HepG2 (cell line): ENCODE measurements around the gene RIPOR1. TPM values are rescaled to one million over a fixed set of nuclear protein-coding genes. Genes with fewer than 3 reads are reported as not detected.

Source experiments
- CBFB ChIP-seq: sonication (generic); formaldehyde crosslinking; IDR thresholded peaks from 2 replicates; pipeline ENCODE4 v1.4.0; 2020; ENCODE audit warnings: missing genetic modification reagents
- CBX2 ChIP-seq, 2 experiments: fragments of 200-600 bp in 1 of 2; sonication (generic); formaldehyde crosslinking in 1 of 2; IDR thresholded peaks; 2 replicates each; pipeline versions ENCODE4 v1.7.0 to v1.8.1; 2018 to 2022; ENCODE audit warnings: low read depth in 2 of 2, low read length in 1 of 2, mild to moderate bottlenecking in 1 of 2, missing genetic modification reagents in 1 of 2
- EED ChIP-seq: sonication (generic); formaldehyde crosslinking; IDR thresholded peaks from 2 replicates; pipeline ENCODE4 v1.5.0; 2020; ENCODE audit warnings: mild to moderate bottlenecking, missing genetic modification reagents
- EP300 ChIP-seq, 3 experiments: sonication (generic) in 1 of 3; formaldehyde crosslinking in 1 of 3; IDR thresholded peaks; 2 replicates each; pipeline versions ENCODE4 v1.5.1 to v1.6.1; 2011 to 2020; ENCODE audit warnings: low read depth in 2 of 3, low read length in 2 of 3, borderline replicate concordance in 1 of 3, improper control_type of control experiment in 1 of 3, mild to moderate bottlenecking in 1 of 3, missing genetic modification reagents in 1 of 3, moderate library complexity in 1 of 3
- LCORL ChIP-seq, 2 experiments: fragments of 450-650 bp in 1 of 2; sonication (generic) in 1 of 2; formaldehyde crosslinking in 1 of 2; IDR thresholded peaks; 2 replicates each; pipeline versions ENCODE4 v1.5.0 to v1.6.1; 2017 to 2020; ENCODE audit warnings: antibody characterized with exemption in 1 of 2, missing genetic modification reagents in 1 of 2
- MAFF ChIP-seq: IDR thresholded peaks from 2 replicates; pipeline ENCODE4 v1.6.1; 2011; ENCODE audit warnings: low read depth, low read length, improper control_type of control experiment
- NR3C1 ChIP-seq: sonication (generic); formaldehyde crosslinking; IDR thresholded peaks from 2 replicates; pipeline ENCODE4 v1.4.0; 2020; ENCODE audit warnings: missing genetic modification reagents
- SNAPC2 ChIP-seq: sonication (generic); formaldehyde crosslinking; IDR thresholded peaks from 2 replicates; pipeline ENCODE4 v1.8.1; 2022; ENCODE audit warnings: mild to moderate bottlenecking, missing genetic modification reagents
- TOE1 ChIP-seq: sonication (generic); formaldehyde crosslinking; IDR thresholded peaks from 2 replicates; pipeline ENCODE4 v1.4.0; 2020; ENCODE audit warnings: mild to moderate bottlenecking, missing genetic modification reagents
- ZFP82 ChIP-seq: sonication (generic); formaldehyde crosslinking; IDR thresholded peaks from 2 replicates; pipeline ENCODE4 v1.5.1; 2020; ENCODE audit warnings: mild to moderate bottlenecking, missing genetic modification reagents, borderline replicate concordance
- ZNF343 ChIP-seq: sonication (generic); formaldehyde crosslinking; IDR thresholded peaks from 2 replicates; pipeline ENCODE4 v1.4.0; 2020; ENCODE audit warnings: mild to moderate bottlenecking, missing genetic modification reagents
- ZNF350 ChIP-seq: sonication (generic); formaldehyde crosslinking; IDR thresholded peaks from 2 replicates; pipeline ENCODE4 v1.4.0; 2020; ENCODE audit warnings: mild to moderate bottlenecking, low read depth, missing genetic modification reagents, borderline replicate concordance
- ZNF772 ChIP-seq: sonication (generic); formaldehyde crosslinking; IDR thresholded peaks from 2 replicates; pipeline ENCODE4 v1.5.0; 2020; ENCODE audit warnings: mild to moderate bottlenecking, missing genetic modification reagents
- ZSCAN29 ChIP-seq: sonication (generic); formaldehyde crosslinking; conservative IDR thresholded peaks from 2 replicates; pipeline ENCODE4 v1.4.0; 2020; ENCODE audit warnings: mild to moderate bottlenecking, missing genetic modification reagents
- polyA plus RNA-seq, 8 experiments: library from polyadenylated mRNA; depleted of rRNA in 3 of 8; stranded (reverse) in 7 of 8; unstranded in 1 of 8; fragments of >200 nt; fragmentation: Illumina TruSeq in 4 of 8; extraction: Trizol in 4 of 8; gene quantifications; 2 replicates each; pipeline versions ENCODE4 v1.2.1 to v1.2.3, GENCODE V29; 2011 to 2016; ENCODE audit warnings: low read depth in 4 of 8, missing spikeins in 1 of 8, mixed read lengths in 1 of 8; ENCODE audit not compliant: insufficient read depth in 1 of 8
- total RNA-seq, 5 experiments: library from RNA; depleted of rRNA; stranded (reverse); fragments of >200 nt; fragmentation: Illumina TruSeq; extraction: Trizol; gene quantifications; 2 replicates each; pipeline ENCODE4 v1.2.3, GENCODE V29; 2016; ENCODE audit warnings: low read depth in 1 of 5
- TF ChIP-seq, protein P1 (sequence below): sonication (generic); formaldehyde crosslinking; IDR thresholded peaks from 2 replicates; pipeline ENCODE4 v1.5.0; 2020; ENCODE audit warnings: mild to moderate bottlenecking, missing genetic modification reagents
- TF ChIP-seq, protein P2 (sequence below): sonication (generic); formaldehyde crosslinking; IDR thresholded peaks from 2 replicates; pipeline ENCODE4 v1.5.0; 2020; ENCODE audit warnings: missing genetic modification reagents
- TF ChIP-seq, protein P3 (sequence below): sonication (generic); formaldehyde crosslinking; conservative IDR thresholded peaks from 2 replicates; pipeline ENCODE4 v1.8.0; 2022; ENCODE audit warnings: mild to moderate bottlenecking, moderate library complexity, missing genetic modification reagents
- TF ChIP-seq, protein P4 (sequence below): IDR thresholded peaks from 2 replicates; pipeline ENCODE4 v1.6.1; 2016; ENCODE audit warnings: missing genetic modification reagents, missing compliant biosample characterization

RIPOR1 gene
- total and polyA plus RNA-seq, 2 of the 13 experiments (the other 11 are each of a cell fraction or from before 2014, with no cell fraction given): 4.6 to 8.1 TPM

DNA sequence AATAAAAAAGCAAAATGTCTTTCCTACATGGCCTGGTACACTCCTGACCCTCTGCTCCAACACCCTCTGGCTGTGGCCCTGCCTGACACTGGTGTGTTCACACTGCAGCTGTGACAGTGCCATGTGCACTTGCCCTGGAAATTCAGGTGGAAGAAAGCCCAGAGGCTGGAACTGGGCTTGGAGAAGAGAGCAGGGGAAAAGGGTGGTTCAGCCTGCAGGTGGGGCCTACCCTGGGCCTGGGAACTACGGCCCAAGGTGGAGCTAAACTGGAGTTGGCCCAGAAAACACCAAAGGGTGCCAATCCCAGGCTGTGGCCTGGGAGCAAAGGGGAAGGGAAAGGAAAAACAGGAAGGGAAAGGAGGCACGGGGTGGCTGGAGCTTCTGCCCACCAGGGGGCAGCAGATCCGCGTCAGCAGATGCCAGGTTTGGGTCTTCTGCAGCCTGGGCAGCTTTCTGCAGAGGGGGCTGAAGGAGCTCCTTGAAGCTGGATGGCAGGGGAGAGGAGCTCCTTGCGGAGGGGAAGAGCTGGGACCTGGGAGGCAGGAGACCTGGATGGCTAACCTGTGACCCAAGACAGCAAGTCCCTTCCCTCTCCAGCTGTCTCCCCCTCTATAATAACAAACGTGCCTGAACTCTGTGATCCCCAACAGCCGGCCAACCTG lies 18.3 kb downstream of the RIPOR1 start (continued):
- TF ChIP-seq LCORL (IDR thresholded peaks at IDR 0.05) (no peak), LCORL (CRISPR knock-in tag; IDR thresholded peaks at IDR 0.05) (no peak), TOE1 (CRISPR knock-in tag) (0 out of 2 replicates have a peak, but pooled peaks have one; percentile 22), EP300 (IDR thresholded peaks at IDR 0.05; ENCODE audit: low read depth in 2 of 2, low read length in 2 of 2) (no peak), EP300 (CRISPR knock-in tag; IDR thresholded peaks at IDR 0.05; ENCODE audit: borderline replicate concordance) (no peak), CBX2 (IDR thresholded peaks at IDR 0.05; ENCODE audit: low read depth, low read length) (no peak), CBX2 (CRISPR knock-in tag; IDR thresholded peaks at IDR 0.05; ENCODE audit: low read depth) (no peak), CBFB (CRISPR knock-in tag) (no peak), EED (CRISPR knock-in tag) (no peak), MAFF (peak; percentile 18; the same call in 1 of the 2 replicates), ZNF350 (CRISPR knock-in tag) (peak; percentile 51; the same call in 1 of the 2 replicates), ZFP82 (CRISPR knock-in tag) (no peak), ZNF772 (CRISPR knock-in tag) (no peak), ZNF343 (CRISPR knock-in tag) (no peak), SNAPC2 (no peak), ZSCAN29 (CRISPR knock-in tag) (no peak), NR3C1 (CRISPR knock-in tag) (no peak)
- TF ChIP-seq, protein P1, sequence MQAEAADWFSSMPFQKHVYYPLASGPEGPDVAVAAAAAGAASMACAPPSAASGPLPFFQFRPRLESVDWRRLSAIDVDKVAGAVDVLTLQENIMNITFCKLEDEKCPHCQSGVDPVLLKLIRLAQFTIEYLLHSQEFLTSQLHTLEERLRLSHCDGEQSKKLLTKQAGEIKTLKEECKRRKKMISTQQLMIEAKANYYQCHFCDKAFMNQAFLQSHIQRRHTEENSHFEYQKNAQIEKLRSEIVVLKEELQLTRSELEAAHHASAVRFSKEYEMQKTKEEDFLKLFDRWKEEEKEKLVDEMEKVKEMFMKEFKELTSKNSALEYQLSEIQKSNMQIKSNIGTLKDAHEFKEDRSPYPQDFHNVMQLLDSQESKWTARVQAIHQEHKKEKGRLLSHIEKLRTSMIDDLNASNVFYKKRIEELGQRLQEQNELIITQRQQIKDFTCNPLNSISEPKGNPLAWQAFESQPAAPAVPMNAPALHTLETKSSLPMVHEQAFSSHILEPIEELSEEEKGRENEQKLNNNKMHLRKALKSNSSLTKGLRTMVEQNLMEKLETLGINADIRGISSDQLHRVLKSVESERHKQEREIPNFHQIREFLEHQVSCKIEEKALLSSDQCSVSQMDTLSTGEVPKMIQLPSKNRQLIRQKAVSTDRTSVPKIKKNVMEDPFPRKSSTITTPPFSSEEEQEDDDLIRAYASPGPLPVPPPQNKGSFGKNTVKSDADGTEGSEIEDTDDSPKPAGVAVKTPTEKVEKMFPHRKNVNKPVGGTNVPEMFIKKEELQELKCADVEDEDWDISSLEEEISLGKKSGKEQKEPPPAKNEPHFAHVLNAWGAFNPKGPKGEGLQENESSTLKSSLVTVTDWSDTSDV (CRISPR knock-in tag): no peak
- TF ChIP-seq, protein P2, sequence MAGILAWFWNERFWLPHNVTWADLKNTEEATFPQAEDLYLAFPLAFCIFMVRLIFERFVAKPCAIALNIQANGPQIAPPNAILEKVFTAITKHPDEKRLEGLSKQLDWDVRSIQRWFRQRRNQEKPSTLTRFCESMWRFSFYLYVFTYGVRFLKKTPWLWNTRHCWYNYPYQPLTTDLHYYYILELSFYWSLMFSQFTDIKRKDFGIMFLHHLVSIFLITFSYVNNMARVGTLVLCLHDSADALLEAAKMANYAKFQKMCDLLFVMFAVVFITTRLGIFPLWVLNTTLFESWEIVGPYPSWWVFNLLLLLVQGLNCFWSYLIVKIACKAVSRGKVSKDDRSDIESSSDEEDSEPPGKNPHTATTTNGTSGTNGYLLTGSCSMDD (CRISPR knock-in tag): no peak
- TF ChIP-seq, protein P3, sequence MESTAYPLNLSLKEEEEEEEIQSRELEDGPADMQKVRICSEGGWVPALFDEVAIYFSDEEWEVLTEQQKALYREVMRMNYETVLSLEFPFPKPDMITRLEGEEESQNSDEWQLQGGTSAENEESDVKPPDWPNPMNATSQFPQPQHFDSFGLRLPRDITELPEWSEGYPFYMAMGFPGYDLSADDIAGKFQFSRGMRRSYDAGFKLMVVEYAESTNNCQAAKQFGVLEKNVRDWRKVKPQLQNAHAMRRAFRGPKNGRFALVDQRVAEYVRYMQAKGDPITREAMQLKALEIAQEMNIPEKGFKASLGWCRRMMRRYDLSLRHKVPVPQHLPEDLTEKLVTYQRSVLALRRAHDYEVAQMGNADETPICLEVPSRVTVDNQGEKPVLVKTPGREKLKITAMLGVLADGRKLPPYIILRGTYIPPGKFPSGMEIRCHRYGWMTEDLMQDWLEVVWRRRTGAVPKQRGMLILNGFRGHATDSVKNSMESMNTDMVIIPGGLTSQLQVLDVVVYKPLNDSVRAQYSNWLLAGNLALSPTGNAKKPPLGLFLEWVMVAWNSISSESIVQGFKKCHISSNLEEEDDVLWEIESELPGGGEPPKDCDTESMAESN (CRISPR knock-in tag): 0 out of 2 replicates have a peak, but pooled peaks have one; percentile 24
- TF ChIP-seq, protein P4, sequence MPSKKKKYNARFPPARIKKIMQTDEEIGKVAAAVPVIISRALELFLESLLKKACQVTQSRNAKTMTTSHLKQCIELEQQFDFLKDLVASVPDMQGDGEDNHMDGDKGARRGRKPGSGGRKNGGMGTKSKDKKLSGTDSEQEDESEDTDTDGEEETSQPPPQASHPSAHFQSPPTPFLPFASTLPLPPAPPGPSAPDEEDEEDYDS (CRISPR knock-in tag): no peak
